Stomach (tissue), 4 donors: ENCODE data around the gene KLF18.

Experiments
- CTCF ChIP-seq, 7 experiments: fragments of 450-650 bp in 4 of 7; fragments of 200-600 bp in 3 of 7; sonication (generic) in 3 of 7; IDR thresholded peaks; one replicate each; pipeline ENCODE4 v1.5.1; 2016 to 2019; ENCODE audit warnings: antibody characterized with exemption in 7 of 7, control low read depth in 2 of 7, mild to moderate bottlenecking in 1 of 7
- POLR2A ChIP-seq, 4 donors: fragments of 450-650 bp; IDR thresholded peaks; one replicate each; pipeline ENCODE4 v1.6.1; 2016; ENCODE audit warnings: antibody characterized with exemption in 4 of 4, control low read depth in 2 of 4, mild to moderate bottlenecking in 1 of 4, moderate library complexity in 1 of 4

- TF ChIP-seq CTCF (IDR thresholded peaks at IDR 0.05), result no peak
- no peak for TF ChIP-seq POLR2A (IDR thresholded peaks at IDR 0.05)
These were observed 37.9 kb downstream of the KLF18 start for GRCh38 chr1:44103270-44104131.
